Type B pancreatic cell (in vitro differentiated cells): ENCODE results near the gene EMSY. TPM values are rescaled to one million over a fixed set of nuclear protein-coding genes. Genes with fewer than 3 reads are reported as not detected.
"Not testable (repeated sequence)": the region's sequence is repeated elsewhere in the genome, so short reads cannot be mapped to it uniquely, and the experiment has no call there.

ENCODE experiments used
- DNase-seq: peaks from one replicate; pipeline ENCODE4 v3.0.0; 2021; ENCODE audit warnings: mixed read lengths; ENCODE audit not compliant: unreplicated experiment; ENCODE audit errors: extremely low spot score
- H3K27ac Mint-ChIP-seq: 2 replicates; pipeline ENCODE4 v1.8.0; 2021; ENCODE audit warnings: mild to moderate bottlenecking, mixed read lengths
- H3K27me3 Mint-ChIP-seq: 2 replicates; pipeline ENCODE4 v1.8.0; 2021; ENCODE audit warnings: mixed read lengths
- H3K36me3 Mint-ChIP-seq: 2 replicates; pipeline ENCODE4 v1.8.0; 2021; ENCODE audit warnings: mixed read lengths
- H3K4me1 Mint-ChIP-seq: one replicate; pipeline ENCODE4 v1.8.0; 2021; ENCODE audit warnings: mixed read lengths; ENCODE audit not compliant: unreplicated experiment
- H3K4me3 Mint-ChIP-seq: 2 replicates; pipeline ENCODE4 v1.8.0; 2021; ENCODE audit warnings: mild to moderate bottlenecking, mixed read lengths
- H3K9me3 Mint-ChIP-seq: 2 replicates; pipeline ENCODE4 v1.8.0; 2021; ENCODE audit warnings: mixed read lengths
- total RNA-seq: library from RNA; stranded (reverse); gene quantifications from 2 replicates; pipeline ENCODE4 v1.2.1, GENCODE V29; 2021; ENCODE audit warnings: low replicate concordance
- TF ChIP-seq, protein P1 (sequence below): fragments of 200-600 bp; sonication (generic); conservative IDR thresholded peaks from 2 replicates; pipeline ENCODE4 v1.5.0; 2021; ENCODE audit warnings: antibody characterized with exemption, mild to moderate bottlenecking

The EMSY gene
- total RNA-seq, 1 donor from 2014 or later: 32.3 TPM

- no peak for DNase-seq
- no peaks in the 10 kb centered on the region for H3K27me3 Mint-ChIP-seq
- no peak overlapping the region for H3K27ac Mint-ChIP-seq
- H3K36me3 Mint-ChIP-seq: no peaks in the 10 kb centered on the region
- H3K4me1 Mint-ChIP-seq: no peaks in the 10 kb centered on the region
- H3K4me3 Mint-ChIP-seq: no peak overlapping the region
- H3K9me3 Mint-ChIP-seq: peaks cover 5% of the 10 kb centered on the region
- TF ChIP-seq, protein P1, sequence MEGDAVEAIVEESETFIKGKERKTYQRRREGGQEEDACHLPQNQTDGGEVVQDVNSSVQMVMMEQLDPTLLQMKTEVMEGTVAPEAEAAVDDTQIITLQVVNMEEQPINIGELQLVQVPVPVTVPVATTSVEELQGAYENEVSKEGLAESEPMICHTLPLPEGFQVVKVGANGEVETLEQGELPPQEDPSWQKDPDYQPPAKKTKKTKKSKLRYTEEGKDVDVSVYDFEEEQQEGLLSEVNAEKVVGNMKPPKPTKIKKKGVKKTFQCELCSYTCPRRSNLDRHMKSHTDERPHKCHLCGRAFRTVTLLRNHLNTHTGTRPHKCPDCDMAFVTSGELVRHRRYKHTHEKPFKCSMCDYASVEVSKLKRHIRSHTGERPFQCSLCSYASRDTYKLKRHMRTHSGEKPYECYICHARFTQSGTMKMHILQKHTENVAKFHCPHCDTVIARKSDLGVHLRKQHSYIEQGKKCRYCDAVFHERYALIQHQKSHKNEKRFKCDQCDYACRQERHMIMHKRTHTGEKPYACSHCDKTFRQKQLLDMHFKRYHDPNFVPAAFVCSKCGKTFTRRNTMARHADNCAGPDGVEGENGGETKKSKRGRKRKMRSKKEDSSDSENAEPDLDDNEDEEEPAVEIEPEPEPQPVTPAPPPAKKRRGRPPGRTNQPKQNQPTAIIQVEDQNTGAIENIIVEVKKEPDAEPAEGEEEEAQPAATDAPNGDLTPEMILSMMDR: no peak
Measured at GRCh38 chr11:76589477-76589876, 144.7 kb downstream of the EMSY start.

- H3K4me3 Mint-ChIP-seq: no peak overlapping the region
- no peaks in the 10 kb centered on the region for H3K4me1 Mint-ChIP-seq
- TF ChIP-seq, protein P1: no peak
- no peaks in the 10 kb centered on the region for H3K27me3 Mint-ChIP-seq
- no peak overlapping the region for H3K27ac Mint-ChIP-seq
- no peaks in the 10 kb centered on the region for H3K36me3 Mint-ChIP-seq
- DNase-seq: peak; percentile 59
- peaks cover 5% of the 10 kb centered on the region for H3K9me3 Mint-ChIP-seq
Measured at GRCh38 chr11:76589964-76590950, 145.4 kb downstream of the EMSY start.

- no peak overlapping the region for H3K4me3 Mint-ChIP-seq
- no peak overlapping the region for H3K27ac Mint-ChIP-seq
- DNase-seq: no peak
- no peaks in the 10 kb centered on the region for H3K36me3 Mint-ChIP-seq
- no peaks in the 10 kb centered on the region for H3K9me3 Mint-ChIP-seq
- H3K27me3 Mint-ChIP-seq: no peaks in the 10 kb centered on the region
- TF ChIP-seq, protein P1: no peak
- no peaks in the 10 kb centered on the region for H3K4me1 Mint-ChIP-seq
Measured at GRCh38 chr11:76591416-76591815, 146.6 kb downstream of the EMSY start.

- H3K36me3 Mint-ChIP-seq: no peaks in the 10 kb centered on the region
- TF ChIP-seq, protein P1: no peak
- H3K4me1 Mint-ChIP-seq: no peaks in the 10 kb centered on the region
- H3K9me3 Mint-ChIP-seq: no peaks in the 10 kb centered on the region
- peak; percentile 52 for DNase-seq
- H3K4me3 Mint-ChIP-seq: no peak overlapping the region
- H3K27me3 Mint-ChIP-seq: no peaks in the 10 kb centered on the region
- H3K27ac Mint-ChIP-seq: no peak overlapping the region
Measured at GRCh38 chr11:76592025-76592914, 147.5 kb downstream of the EMSY start.

GRCh38 chr11:76592961-76593360, 148.1 kb downstream of the EMSY start:
- TF ChIP-seq, protein P1: no peak
- H3K4me3 Mint-ChIP-seq: no peak overlapping the region
- no peak for DNase-seq
- no peaks in the 10 kb centered on the region for H3K4me1 Mint-ChIP-seq
- no peaks in the 10 kb centered on the region for H3K9me3 Mint-ChIP-seq
- H3K27me3 Mint-ChIP-seq: no peaks in the 10 kb centered on the region
- no peaks in the 10 kb centered on the region for H3K36me3 Mint-ChIP-seq
- no peak overlapping the region for H3K27ac Mint-ChIP-seq

GRCh38 chr11:76595091-76595490, 150.3 kb downstream of the EMSY start:
- not testable (repeated sequence) for H3K27me3 Mint-ChIP-seq, H3K27ac Mint-ChIP-seq, H3K36me3 Mint-ChIP-seq, H3K4me1 Mint-ChIP-seq, H3K4me3 Mint-ChIP-seq, H3K9me3 Mint-ChIP-seq, DNase-seq
